Mesenteric fat pad (tissue), 1 donor: ENCODE data around the gene IL1RAPL2. TPM values are rescaled to one million over a fixed set of nuclear protein-coding genes. Genes with fewer than 3 reads are reported as not detected.
"Not testable (repeated sequence)": the region's sequence is repeated elsewhere in the genome, so short reads cannot be mapped to it uniquely, and the experiment has no call there.

Experiments
- DNase-seq: peaks from one replicate; pipeline ENCODE4 v3.0.0-alpha.2; 2020; ENCODE audit warnings: low spot score
- total RNA-seq: library from RNA; stranded (reverse); fragmentation: NEBNext Ultra II Directional; extraction: Animal tissue kit (Norgen Biotek cat#: 25700); gene quantifications from one replicate; pipeline ENCODE4 v1.2.1, GENCODE V29; 2021
- donor health status: DM: yes; HTN: yes; CAD: no.

The IL1RAPL2 gene
- total RNA-seq, 1 donor from 2014 or later = not detected

GRCh38 chrX:105759598-105759997 lies 1193.6 kb downstream of the IL1RAPL2 start:
- DNase-seq = no peak

GRCh38 chrX:105765691-105766090 lies 1199.7 kb downstream of the IL1RAPL2 start:
- no peak for DNase-seq

DNA sequence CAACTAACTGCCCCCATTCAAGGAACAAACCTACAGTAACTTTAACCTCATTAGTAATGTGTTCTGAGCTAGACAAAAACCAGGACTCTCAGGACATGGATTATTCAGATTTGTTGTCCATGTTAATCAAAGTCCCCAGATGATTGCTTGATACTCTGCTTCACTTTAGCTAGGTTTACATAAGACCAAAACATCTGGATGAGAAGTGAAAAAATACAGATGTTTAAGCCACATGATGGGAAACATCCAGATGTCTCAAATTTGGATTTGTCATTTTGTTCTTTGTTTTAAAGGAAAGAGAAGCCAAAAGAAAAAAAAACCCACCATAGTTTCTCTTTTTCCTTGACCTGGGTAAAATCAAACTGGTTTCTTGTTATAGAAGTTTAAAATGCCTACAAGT lies 1207.8 kb downstream of the IL1RAPL2 start:
- DNase-seq = no peak

DNA sequence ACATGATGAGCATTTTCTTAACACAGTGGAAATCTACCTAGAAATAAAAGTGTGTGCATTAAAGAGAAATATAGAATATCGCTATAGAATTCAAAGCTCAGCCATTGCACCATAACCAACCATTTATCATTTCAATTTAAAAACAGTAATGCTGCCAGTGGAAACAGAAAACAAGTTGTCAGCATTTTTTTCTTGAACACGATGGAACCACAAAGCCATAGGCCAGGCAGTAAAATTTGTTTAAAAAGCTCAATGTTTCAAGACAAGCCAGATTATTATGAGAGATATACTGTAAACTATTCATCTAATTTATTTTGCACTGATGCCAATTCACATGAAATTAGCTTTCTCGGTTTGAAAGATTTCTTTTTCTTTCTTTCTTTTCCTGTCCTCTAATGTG lies 1209.7 kb downstream of the IL1RAPL2 start:
- no peak for DNase-seq

DNA sequence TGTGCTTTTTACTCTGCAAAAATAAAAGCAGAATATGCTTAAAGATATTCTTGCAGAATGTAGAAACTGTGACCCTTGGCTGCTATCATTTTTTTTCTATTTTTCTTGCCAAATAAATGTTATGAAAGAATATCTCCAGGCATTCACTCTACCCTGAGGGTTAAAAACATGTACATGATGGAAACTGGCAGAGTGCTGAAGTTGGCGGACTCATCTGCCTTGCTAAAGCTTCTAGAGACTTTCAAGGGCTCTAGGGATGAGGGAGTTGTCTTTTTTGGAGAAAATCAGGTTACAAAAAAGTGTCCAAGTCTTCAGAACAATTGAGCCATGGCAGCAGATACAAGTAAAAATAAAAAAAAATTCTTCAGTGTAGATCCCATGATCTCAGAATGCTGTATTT lies 1215.8 kb downstream of the IL1RAPL2 start:
- no peak for DNase-seq

GRCh38 chrX:105796877-105797276 lies 1230.9 kb downstream of the IL1RAPL2 start:
- DNase-seq = not testable (repeated sequence)

- DNase-seq = no peak
Measured at GRCh38 chrX:105803891-105804290, 1237.9 kb downstream of the IL1RAPL2 start.

DNA sequence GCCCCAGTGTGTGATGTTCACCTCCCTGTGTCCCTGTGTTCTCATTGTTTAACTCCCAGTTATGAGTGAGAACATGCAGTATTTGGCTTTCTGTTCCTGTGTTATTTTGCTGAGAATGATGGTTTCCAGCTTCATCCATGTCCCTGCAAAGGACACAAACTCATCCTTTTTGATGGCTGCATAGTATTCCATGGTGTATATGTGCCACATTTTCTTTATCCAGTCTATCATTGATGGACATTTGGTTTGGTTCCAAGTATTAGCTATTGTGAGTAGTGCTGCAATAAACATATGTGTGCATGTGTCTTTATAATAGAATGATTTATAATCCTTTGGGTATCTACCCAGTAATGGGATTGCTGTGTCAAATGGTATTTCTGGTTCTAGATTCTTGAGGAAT lies 1239.7 kb downstream of the IL1RAPL2 start:
- not testable (repeated sequence) for DNase-seq

DNA sequence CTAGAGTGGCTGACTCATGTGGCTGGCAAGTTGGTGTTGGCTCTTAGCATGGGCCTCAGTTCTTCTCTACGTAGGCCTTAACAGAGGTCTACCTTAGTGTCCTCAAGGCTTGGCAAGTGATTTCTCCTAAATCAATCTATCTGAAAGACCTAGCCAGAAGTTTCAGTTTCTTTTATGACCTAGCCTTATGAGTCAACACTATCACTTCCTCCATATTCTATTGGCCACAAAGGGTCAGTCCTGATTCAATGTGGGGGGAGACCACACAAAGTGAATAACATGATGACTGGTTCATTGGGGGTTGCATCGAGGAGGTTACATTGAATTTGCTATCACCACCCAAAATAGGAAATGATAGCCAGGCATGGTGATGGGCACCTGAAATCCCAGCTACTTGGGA lies 1250.5 kb downstream of the IL1RAPL2 start:
- DNase-seq = no peak
